ENCODE results near the gene DUX4. TPM values are rescaled to one million over a fixed set of nuclear protein-coding genes. Genes with fewer than 3 reads are reported as not detected.
"Not testable (repeated sequence)": the region's sequence is repeated elsewhere in the genome, so short reads cannot be mapped to it uniquely, and the experiment has no call there.

Gene DUX4

GRCh38 chr4:190203510-190203909, 29.9 kb downstream of the DUX4 start:
- H3K18ac ChIP-seq (ENCODE audit: low read length); H3K23ac ChIP-seq (ENCODE audit: low read depth, low read length, poor library complexity); H2BK5ac ChIP-seq (ENCODE audit: low read length); H3K4me1 ChIP-seq (ENCODE audit: control insufficient read depth in 2 of 2, insufficient read depth in 1 of 2, low read depth in 1 of 2, low read length in 2 of 2); H4K91ac ChIP-seq (ENCODE audit: low read depth, low read length, poor library complexity); H3K79me1 ChIP-seq (ENCODE audit: low read depth, low read length); H3K4ac ChIP-seq (ENCODE audit: low read length); H3K4me3 ChIP-seq (ENCODE audit: low read length in 2 of 2); H3K9ac ChIP-seq (ENCODE audit: low read depth, low read length, poor library complexity); H3K27ac ChIP-seq (replicated peaks; ENCODE audit: low read length); H2AK5ac ChIP-seq (ENCODE audit: low read depth, low read length); DNase-seq (ENCODE audit: low spot score); H2BK120ac ChIP-seq (ENCODE audit: low read depth, low read length); H3K9me3 ChIP-seq (replicated peaks in 1 of 2; ENCODE audit: control insufficient read depth in 2 of 2, insufficient read depth in 1 of 2, low read depth in 1 of 2, low read length in 2 of 2); H3K36me3 ChIP-seq (replicated peaks in 1 of 2; ENCODE audit: control insufficient read depth in 2 of 2, insufficient read depth in 2 of 2, low read length in 2 of 2); H3K4me2 ChIP-seq (ENCODE audit: insufficient read depth, low read length, poor library complexity, severe bottlenecking); H3K14ac ChIP-seq (ENCODE audit: low read length); H3K27me3 ChIP-seq (ENCODE audit: control insufficient read depth in 3 of 3, insufficient read depth in 3 of 3, low read depth in 1 of 3, low read length in 3 of 3); H4K8ac ChIP-seq (ENCODE audit: low read depth, low read length); H2BK15ac ChIP-seq (ENCODE audit: low read length); H2AFZ ChIP-seq (ENCODE audit: low read length); H2BK12ac ChIP-seq (ENCODE audit: low read length): not testable (repeated sequence)
- WGBS, 2 donors (ENCODE audit: extremely low coverage in 2 of 2, insufficient read length in 2 of 2, insufficient replicate concordance in 1 of 2): no CpG with 5 or more reads among the region's 73 CpGs

Small RNA genes within 50 kb of the gene (small RNA-seq; reads per million reads assigned to genes)
- not detected for gene AC215524.1 (ENCODE audit: insufficient read depth)
